NCI-H2107 treated with DMSO at 0.1 percent for 48 hours (cell line): ENCODE data around the gene ASPSCR1.

ENCODE experiments used
- DNase-seq: peaks from one replicate; lab custom pipeline; 2025; ENCODE audit not compliant: unreplicated experiment; lab: John Stamatoyannopoulos, UW

ASPSCR1 gene

DNA sequence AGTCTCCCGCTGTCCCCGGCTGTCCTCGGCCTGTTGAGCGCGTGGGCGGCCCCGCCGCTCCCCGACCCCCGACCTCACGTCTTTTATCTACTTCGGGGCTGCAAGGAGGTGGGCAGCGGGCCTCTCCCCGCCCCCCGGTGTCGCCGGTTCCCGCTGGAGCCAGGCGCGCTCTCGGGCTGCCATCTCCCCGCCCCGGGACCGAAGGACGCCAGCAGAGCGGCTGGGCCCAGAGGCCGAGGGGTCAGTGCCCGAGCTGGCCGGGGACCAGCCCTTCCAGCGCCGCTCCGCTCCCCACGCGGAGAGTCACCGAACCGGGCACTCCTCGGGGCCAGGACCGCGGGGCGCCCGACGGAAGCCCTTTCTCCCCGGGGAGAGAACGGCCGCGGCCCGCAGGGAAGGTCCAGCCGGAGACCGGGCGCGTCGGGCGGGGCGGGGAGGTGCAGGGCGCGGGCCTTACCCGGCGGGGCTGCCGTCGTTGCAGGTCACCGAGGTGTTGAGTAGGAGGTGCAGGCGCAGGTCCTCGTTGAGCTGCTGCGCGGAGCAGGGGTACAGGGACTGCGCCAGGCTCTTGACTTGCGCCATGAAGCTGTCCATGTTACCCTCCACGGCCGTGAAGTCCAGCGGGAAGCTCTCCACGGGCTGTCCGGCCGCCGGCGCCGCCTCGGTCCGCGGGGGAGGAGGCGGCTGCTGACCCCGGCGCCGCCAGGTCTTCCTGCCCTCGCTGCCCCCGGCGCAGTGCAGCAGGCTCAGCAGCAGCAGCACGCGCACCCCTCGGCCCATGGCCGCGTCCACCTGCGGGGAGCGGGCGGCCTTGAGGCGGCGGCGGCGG lies 17.1 kb upstream of the ASPSCR1 start:
- DNase-seq, result no peak

DNA sequence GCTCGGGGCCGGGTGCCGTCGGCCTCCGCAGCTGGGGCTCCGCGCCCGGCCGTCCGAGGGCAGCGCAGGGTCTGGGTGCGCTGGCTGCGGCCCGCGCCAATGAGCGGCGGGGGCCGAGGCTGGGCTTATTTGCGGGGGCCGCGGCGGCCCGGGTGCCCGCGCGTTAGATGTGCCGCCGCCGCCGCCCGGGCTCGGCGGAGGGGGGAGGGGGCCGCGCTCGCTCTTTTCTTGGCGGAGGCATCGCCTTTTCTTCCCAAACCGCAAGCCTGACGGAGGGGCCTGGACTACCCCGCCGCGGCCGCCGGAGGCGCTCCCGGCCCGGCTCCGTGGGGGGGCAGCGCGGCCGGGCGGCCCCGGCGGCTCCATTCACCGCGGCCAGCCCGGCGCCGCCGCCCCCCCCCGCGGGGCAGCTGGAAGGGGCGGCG lies 16.3 kb upstream of the ASPSCR1 start, which contains the start of gene NOTUM:
NOTUM (minus strand) TSS at position 101 of the 425 bp plus-strand sequence. CDS start 278 bp downstream, outside the sequence.
- no peak for DNase-seq

DNA sequence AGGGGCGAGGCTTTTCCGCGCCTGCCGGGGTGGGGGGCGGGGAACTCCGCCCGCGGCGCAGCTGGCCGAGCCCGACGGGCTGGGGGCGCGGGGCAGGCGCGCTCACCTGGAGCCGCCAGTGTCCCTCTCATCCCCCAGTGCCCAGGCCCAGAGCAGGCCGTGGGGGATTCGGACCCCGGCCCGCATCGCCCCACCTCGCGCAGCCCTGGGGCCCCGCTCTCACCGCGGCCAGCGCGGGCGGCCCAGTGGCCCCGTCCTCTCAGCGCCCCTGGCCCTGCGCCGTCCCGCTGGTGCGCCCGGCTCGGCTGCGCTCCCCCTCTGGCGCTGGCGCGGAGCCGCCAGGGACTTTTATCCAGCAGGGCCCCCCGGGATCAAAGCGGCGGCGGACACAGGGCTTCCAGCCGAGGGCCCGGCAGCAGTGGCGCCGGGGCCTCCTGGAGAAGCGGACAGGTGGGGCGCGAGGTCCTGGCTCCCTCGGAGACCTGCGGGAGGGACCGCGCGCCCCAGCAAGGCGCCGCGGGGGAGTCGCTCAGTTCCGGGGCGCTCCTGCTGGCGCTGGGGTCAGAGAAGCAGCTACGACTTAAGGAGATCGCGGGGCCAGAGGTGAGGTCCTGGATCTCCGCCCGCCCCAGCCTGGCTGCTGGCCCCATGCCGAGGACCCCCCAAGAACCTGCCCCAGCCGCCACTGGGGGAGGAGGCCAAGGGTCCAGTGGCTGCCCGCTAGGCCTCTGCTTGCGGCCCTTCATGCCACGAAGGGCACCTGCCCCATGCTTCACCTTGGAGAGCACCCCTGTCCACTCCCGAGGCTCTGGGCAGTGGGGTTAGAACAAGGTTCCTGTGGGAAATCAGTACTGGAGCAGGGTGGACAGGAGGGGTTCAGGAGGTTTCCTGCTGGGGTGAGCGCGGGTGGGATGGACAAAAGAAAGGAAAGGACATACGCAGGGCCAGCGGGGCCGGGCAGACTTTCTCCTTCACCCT lies 15.6 kb upstream of the ASPSCR1 start:
- DNase-seq, result no peak

DNA sequence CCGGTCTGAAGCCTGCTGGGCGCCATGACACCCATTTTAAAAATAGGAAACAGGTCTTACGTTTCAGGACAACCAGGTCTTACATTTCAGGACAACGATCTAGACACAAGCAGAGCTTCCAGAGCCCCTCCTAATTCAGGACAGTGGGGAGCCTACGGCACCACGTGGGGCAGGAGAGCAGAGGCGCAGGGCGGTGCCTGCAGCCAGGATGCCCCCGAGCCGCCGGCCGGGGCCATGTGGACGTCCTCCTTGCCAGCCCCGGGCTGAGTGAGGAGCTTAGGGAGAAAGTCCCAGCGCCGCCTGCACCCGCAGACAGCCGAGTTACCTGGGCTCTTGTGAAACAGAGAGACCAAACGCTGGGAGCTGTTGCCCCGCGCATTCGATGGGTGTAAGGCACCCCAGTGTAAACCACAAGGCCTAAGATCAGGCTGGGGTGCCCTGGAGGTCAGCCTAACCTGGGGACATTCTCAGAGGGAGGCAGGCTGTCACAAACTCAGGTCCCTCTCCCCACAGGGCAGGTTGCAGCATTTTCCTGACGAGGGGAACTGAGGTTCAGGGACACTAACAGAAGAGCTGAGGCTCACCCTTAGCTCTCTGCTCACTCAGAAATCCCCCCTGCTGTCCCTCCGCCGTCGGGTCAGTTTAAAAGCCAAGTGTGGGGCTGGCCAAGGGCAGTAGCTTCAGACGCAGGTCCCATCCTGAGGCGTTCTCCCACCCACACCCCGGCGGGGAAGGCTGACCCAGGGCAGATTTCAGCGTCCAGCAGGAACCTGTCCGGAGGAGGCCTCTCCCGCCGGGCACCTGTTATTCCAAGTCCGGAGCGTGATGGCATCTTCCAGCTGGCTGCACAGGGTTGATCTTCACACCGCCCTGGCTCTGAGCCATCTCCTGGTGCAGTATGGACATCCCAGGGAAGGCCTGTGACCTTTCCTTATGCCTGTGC lies 14.7 kb upstream of the ASPSCR1 start:
- DNase-seq, result no peak

DNA sequence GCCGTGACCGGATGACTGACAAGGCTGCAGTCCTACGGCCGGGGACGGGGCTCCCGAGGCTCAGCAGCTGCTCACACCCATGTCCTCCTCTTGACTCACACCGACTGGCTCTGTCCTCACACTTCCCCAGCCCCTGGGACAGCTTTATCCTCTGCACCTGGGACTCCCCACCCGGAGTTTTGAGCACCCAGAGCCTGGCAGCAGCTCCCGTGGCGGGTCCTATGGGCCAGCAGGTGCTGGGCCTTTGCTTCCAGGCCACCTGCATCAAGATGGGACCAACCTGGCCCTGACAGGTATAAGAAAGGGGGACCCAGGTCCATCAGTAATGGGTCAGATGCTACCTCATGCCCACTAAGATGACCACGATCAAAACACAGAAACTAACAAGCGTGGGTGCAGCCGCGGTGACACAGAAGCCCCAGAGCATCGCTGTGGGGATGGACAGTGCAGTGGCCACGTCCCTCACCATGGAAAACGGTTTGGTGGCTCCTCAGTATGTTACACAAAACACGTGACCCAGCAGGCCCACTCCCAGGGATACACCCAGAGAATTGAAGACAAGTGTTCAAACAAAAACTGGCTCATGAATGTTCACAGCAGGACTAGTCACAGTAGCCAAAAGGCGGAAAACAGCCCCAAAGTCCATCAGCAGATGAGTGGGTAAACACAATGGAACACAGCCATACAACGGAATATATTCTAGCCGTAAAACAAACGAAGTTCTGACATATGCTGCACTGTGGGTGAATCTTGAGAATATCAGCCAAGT lies 13.2 kb upstream of the ASPSCR1 start:
- no peak for DNase-seq

DNA sequence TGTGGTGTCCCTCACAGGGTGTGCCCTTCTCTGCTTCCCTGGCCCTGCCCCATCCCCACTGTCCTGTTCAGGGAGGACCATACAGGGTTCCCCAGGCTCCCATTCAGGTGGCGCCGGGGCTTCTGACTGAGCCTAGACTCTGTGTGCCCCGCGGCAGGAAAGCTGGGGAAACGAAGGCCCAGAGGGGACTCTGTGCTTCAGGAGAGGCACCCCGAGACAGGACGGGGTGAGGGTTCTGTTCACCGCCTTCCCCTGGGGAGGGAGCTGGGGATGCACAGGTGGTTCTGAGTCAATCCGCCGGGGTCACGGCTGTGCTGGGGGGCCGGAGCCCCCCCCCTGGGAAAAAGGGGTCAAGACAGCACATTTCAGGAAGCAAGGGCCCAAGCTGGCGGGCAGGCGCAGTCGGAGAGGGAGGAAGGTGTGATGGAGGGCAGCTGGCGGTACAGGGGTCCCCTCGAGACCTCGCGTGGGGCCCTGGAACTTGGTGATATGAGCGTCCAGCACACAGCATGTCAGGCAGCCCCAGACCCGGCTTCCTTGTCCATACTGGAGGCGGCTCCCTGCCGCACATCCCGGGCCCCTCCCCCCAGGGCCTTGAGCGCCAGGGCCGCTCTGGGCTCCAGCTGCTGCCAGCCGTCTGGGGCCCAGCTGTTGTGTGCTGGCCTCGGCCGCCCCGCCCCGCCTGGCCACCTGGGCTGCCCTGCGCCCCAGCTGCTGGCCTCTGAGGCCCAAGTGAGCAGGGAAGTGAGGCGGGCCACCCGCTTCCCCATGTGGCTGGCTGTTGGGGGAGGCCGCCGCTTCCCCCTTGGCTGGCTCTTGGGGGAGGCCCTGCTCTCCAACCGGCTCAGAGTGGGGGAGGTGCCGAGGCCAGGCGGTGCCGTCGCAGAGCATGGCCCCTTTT lies 10.8 kb upstream of the ASPSCR1 start:
- no peak for DNase-seq

DNA sequence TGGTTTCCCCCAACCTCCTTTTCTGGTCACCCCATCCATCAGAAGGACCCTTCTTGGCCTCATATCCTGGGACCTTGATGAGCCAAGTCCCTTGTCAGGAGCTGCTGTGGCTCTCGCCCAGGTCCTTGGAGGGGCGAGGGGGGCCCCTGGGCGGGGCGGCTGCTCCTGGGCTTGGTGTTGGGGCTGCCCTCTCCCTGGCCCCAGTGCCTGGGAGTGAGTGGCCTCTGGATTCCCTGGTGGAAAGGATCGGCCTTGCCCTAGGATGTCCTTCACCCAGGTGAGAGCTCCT lies 10.2 kb upstream of the ASPSCR1 start:
- no peak for DNase-seq

DNA sequence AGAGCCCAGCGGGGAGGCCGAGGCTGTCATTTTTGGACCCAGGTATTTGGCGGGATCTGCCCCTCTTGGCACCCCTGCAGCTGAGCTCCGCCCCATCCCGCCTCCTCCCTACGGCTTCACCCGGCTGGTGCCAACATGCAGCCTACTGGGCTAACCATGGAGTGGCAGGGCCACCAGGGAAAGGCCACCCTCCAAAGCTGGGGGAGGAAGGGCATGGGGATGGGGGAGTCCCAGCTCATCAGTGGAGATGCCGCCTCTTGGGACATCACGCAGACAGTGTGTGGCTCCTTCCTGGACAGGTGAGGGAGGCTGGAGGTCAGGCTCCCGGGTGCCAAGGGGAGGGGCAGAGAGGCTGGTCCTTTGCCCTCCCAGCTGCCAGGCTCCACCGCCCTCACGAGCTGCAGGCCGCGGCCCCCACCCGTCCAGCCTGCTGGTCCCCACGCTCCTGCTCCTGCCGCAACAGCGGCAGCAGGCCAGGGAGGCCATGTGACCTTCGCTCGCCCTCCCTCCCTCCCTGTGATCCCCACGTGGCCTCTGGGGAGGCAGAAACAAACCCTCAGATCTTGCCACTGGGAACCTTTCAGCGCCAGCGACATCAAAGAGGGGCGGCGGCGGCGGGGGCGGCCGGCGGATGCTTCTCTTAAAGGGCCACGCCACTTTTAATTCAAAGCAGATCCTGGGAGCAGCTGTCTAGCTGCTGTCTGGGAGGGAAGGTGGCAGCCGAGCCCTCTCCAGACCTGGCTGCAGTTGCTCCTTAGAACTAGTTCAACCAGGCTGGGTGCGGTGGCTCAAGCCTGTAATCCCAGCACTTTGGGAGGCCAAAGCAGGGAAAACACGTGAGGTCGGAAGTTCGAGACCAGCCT lies 9.7 kb upstream of the ASPSCR1 start:
- DNase-seq, result peak; percentile 49

DNA sequence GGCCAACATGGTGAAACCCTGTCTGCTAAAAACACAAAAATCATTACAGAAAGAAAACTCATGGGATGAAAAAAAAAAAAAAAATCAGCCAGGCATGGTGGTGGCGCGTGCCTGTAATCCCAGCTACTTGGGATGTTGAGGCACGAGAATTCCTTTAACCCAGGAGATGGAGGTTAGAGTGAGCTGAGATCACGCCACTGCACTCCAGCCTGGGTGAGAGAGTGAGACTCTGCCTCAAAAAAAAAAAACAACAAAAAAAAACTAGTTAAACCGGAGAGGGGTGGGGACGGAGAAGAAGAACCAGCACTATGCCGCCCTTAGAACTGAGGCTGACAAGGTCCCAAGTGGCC lies 9.1 kb upstream of the ASPSCR1 start:
- DNase-seq, result no peak

DNA sequence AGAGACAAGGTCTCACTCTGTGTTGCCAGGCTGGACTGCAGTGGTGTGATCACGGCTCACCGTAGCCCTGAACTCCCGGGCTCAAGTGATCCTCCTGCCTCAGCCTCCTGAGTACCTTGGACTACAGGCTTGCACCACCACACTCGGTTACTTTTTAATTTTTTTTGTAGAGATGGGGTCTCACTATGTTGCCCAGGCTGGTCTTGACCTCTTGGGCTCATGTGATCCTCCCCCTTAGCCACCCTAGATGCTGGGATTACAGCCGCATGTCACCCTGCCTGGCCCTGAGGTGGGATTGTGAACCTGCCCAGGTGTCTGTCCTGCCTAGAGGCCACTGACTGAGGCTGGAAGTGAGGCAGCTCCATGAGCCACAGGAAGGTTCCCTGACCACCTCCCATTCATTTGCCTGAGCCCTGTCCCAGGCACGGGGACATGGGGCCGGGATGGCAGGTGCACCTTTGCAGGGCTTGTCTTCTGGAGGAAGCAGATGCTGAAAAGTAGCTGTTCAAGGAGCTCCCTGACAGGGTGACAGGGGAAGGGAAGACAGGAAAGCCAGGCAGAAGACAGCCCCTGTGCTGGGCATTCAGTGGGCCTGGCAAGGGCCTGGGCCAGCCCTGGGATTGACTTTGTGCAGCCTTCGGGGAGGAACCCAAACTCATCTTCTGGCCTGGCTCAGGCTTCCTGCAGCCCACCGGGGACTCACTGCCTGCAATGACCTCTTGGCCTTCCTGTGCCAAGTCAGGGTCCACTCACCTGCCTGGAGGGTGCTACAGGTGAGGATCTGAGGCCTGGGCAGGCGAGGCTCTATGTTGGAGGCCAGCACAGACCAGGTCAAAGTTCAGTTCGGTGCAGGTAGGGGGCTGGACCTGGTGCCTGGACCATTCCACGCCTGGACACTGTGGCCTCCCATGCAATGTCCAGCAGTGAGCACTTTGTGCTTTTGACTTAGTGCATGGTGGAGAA lies 8.3 kb upstream of the ASPSCR1 start:
- DNase-seq, result no peak

DNA sequence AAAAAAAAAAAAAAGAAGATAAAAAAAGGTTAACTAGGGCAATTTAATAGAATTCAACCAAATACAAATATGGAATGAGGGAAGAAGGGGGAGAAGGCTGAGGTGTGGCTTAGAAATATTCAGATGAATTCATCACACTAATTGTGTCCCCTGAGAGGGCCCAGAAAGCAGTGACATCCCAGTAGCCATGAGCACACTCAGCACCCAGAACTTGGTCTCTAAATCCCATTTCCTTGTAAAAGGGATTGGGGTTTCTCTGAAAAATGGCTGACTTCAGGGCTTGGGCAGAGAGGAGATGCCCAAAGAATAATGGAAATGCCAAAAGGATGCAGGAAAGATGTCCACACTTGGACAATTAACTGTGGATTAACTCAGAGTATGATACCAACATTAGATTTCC lies 4.0 kb upstream of the ASPSCR1 start:
- no peak for DNase-seq

DNA sequence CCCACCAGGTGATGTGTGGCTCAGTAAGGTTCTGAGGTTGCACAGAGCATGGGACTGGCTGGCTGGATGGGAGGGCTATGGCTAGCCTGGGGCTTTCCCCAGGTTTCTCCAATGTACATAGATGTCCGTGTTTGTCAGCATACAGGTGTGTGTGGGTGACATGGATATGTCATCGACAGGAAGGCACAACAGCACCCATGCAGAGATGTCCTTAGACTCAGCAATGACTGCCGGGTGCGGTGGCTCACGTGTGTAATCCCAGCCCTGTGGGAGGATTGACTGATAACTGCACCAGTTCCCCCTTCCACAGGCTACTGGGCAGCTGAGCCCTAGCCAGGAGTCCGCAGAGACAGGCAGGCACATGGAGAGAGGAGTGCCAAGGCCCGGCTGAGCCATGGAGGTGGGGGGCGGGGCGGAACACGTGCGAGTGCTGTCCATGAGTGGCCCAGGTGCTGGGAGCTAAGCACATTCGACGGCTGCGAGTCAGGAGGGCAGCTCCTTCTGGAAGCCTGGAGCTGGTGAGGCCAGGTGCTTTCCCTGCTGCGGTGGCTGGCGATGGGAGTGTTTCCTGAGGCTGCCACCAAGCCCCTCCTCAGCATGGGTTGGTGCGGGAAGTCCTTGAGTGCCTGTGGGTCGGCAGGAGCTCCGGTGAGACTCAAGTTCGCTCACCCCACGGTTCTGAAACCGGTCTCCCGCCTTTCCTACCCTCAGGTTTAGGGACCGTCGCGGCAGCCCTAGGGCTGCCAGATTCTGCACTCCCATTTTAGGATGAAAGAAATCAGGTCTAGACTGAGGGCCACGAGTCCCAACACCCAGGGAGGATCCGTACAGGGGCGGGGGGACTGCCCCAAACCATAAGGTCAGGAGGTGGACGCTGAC lies 858 bp upstream of the ASPSCR1 start:
- DNase-seq, result peak; percentile 40

DNA sequence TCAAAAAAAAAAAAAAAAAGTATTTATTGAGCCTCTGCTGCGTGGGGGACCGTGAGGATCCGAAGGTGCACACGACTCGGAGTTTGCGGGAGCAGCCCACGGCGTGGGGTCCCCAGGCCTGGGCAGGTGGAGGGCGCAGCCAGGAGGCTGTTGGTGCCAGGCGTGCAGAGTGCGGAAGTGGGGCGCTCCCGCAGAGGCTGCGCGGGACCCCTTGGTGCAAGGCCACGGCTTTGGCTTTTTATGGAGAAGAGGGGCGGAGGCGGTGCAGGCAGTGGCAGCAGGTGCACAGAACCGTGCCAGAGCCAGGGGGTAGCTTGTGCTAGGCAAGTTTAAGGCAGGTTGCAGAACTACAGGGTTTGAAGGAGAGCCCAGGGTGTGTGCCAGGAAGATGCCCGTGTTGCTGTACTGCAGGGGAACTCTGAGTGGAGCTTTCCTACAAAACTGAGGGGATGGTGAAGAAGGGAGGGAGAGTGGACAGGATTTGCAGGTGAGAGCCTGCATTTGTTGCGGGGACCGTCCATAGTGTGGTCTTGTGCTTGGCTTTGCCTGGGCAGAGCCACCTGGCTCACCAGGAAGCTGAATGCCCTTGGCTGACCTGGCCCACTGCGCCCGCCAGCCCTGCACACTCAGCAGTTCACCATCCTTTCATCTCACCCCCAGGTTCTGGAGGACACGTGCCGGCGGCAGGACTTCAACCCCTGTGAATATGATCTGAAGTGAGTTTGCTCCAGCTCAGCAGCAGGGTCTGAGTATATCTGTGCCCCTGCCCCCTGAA lies 1.3 kb downstream of the ASPSCR1 start:
- DNase-seq, result no peak

DNA sequence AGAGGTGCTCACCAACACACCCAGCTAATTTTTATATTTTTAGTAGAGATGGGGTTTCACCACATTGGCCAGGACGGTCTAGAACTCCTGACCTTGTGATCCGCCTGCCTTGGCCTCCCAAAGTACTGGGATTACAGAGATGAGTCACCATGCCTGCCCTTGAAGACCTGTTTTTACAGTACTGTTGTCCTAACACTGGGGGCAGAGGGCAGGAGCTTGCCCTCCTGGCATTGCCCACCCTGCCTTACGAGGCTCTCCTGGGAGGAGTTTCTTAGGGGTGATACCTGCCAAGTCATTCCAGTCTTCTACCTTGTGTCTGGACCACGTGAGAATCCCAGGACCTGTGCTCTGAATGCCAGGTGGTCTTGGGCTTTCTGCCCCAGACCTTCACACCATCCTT lies 2.7 kb downstream of the ASPSCR1 start:
- no peak for DNase-seq

DNA sequence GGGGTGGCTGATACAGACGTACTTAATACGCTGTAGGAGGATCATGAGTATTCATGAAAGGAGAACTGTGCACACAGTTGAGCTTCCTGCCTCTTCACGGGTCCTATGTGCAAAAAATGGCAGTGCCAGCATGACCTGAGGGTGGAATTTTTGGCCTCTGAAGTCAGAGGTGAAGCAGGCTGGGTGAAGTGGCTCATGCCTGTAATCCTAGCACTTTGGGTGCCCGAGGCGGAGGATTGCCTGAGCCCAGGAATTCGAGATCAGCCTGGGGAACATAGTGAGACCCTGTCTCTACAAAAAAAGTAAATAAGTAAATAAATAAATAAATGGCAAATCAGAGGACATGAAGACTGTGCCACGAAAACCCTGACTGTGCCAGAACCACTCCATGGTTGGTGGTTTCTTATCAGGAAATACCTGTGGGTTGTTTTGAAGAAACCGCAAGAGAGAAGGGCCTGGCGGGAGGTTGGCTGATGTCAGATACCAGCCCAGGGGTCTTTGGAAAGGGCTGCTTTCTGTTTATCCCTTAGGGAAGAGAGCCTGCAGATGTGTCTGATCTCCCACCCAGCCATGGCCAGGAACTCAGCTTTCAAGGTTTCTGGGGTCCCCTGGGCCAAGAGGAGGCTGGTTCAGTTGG lies 3.4 kb downstream of the ASPSCR1 start:
- DNase-seq, result no peak
